Activated CD8-positive, alpha-beta T cell treated with anti-CD3 and anti-CD28 coated beads for 36 hours (primary cell): Measurements from ENCODE around the gene NRF1. TPM values are rescaled to one million over a fixed set of nuclear protein-coding genes. Genes with fewer than 3 reads are reported as not detected.

Source experiments
- ATAC-seq: fragments of 200-7000 bp; cut with Tn5 transposase; one replicate; pipeline ENCODE4 v1.10.0; 2021; ENCODE audit warnings: mild to moderate bottlenecking, moderate library complexity
- CTCF ChIA-PET: fragments of 350-600 bp; sonication (Branson Sonifier 250); formaldehyde crosslinking; loops from one replicate; lab custom pipeline; 2021; ENCODE audit warnings: antibody characterized with exemption; lab: Charles Lee
- POLR2A ChIA-PET: fragments of 350-600 bp; sonication (Branson Sonifier 250); formaldehyde crosslinking; loops from one replicate; lab custom pipeline; 2021; ENCODE audit warnings: antibody characterized with exemption; lab: Charles Lee
- DNase-seq: peaks from one replicate; pipeline ENCODE4 v3.0.0-alpha.2; 2020
- H3K27ac Mint-ChIP-seq: one replicate; pipeline ENCODE4 v1.8.0; 2021; ENCODE audit warnings: mild to moderate bottlenecking, mixed read lengths
- H3K27me3 Mint-ChIP-seq: one replicate; pipeline ENCODE4 v1.8.0; 2021; ENCODE audit warnings: mixed read lengths
- H3K36me3 Mint-ChIP-seq: one replicate; pipeline ENCODE4 v1.8.0; 2021; ENCODE audit warnings: low read depth, mixed read lengths
- H3K4me1 Mint-ChIP-seq: one replicate; pipeline ENCODE4 v1.8.0; 2021; ENCODE audit warnings: low read depth, mixed read lengths
- H3K4me3 Mint-ChIP-seq: one replicate; pipeline ENCODE4 v1.8.0; 2021; ENCODE audit warnings: mild to moderate bottlenecking, moderate library complexity, mixed read lengths
- H3K9me3 Mint-ChIP-seq: one replicate; pipeline ENCODE4 v1.8.0; 2021; ENCODE audit warnings: mixed read lengths
- intact Hi-C: fragments of 100-400 bp; cut with micrococcal nuclease; formaldehyde crosslinking; loops from one replicate; pipeline ENCODE4 v1.10.0; 2022
- total RNA-seq, 2 experiments: library from RNA; stranded (reverse); gene quantifications; one replicate each; pipeline ENCODE4 v1.2.3, GENCODE V29; 2021
- TF ChIP-seq, protein P1 (sequence below): fragments of 200-600 bp; IDR thresholded peaks from one replicate; pipeline ENCODE4 v1.8.0; 2022; ENCODE audit warnings: antibody characterized with exemption, mild to moderate bottlenecking

The NRF1 gene
- total RNA-seq, 2 experiments from 2014 or later: 23.3 to 23.9 TPM

GRCh38 chr7:129675521-129675920 lies 64.0 kb downstream of the NRF1 start:
- peaks cover 35% of the 10 kb centered on the region for H3K36me3 Mint-ChIP-seq
- ChIA-PET CTCF (no interaction called here), POLR2A (interaction anchor here (0.9 kb wide), 1 partner anchor 335 kb away, joined by 3 read pairs; no protein-coding TSS in a partner anchor)

DNA sequence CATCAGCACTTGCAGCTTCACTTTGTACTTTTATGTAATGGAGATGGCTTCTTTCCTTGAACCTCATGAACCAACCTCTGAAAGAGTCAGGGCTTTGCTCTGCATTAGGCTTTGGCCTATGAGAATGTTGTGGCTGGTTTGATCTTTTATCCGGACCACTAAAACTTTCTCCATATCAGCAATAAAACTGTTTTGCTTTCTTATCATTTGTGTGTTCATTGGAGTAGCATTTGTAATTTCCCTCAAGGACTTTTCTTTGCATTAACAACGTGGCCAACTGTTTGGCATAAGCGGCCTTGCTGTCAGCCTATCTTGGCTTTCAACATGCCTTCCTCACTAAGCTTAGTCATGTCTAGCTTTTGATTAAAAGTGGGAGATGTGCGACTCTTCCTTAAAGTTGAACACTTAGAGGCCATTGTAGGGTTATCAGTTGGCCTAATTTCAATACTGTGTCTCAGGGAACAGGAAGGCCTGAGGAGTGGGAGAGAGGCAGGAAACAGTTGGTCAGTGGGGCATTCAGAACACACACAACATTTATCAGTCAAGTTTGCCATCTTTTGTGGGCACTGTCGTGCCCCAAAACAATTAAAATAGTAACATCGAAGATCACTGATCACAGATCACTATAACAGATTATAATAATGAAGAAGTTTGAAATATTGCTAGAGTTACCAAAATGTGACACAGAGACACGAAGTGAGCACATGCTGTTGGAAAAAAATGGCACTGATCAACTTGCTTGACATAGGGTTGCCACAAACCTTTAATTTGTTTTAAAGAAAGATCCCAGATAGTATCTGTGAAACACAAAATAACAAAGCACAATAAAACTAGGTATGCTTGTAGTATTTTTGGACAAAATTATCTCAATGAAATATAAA lies 64.7 kb downstream of the NRF1 start:
- no peak overlapping the region for H3K27ac Mint-ChIP-seq
- DNase-seq (no peak), ATAC-seq (no peak)
- H3K36me3 Mint-ChIP-seq: peaks cover 35% of the 10 kb centered on the region
- H3K27me3 Mint-ChIP-seq: no peaks in the 10 kb centered on the region
- CTCF ChIA-PET: no interaction called here
- TF ChIP-seq, protein P1, sequence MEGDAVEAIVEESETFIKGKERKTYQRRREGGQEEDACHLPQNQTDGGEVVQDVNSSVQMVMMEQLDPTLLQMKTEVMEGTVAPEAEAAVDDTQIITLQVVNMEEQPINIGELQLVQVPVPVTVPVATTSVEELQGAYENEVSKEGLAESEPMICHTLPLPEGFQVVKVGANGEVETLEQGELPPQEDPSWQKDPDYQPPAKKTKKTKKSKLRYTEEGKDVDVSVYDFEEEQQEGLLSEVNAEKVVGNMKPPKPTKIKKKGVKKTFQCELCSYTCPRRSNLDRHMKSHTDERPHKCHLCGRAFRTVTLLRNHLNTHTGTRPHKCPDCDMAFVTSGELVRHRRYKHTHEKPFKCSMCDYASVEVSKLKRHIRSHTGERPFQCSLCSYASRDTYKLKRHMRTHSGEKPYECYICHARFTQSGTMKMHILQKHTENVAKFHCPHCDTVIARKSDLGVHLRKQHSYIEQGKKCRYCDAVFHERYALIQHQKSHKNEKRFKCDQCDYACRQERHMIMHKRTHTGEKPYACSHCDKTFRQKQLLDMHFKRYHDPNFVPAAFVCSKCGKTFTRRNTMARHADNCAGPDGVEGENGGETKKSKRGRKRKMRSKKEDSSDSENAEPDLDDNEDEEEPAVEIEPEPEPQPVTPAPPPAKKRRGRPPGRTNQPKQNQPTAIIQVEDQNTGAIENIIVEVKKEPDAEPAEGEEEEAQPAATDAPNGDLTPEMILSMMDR: no peak
- intact Hi-C loops: no loop called here
- H3K4me1 Mint-ChIP-seq: no peaks in the 10 kb centered on the region
- H3K4me3 Mint-ChIP-seq: no peak overlapping the region
- no peaks in the 10 kb centered on the region for H3K9me3 Mint-ChIP-seq
- POLR2A ChIA-PET: interaction anchor here (0.9 kb wide), 1 partner anchor 334 kb away, joined by 3 read pairs; no protein-coding TSS in a partner anchor

More at GRCh38 chr7:129675521-129675920, 64.0 kb downstream of the NRF1 start:
- TF ChIP-seq, protein P1: no peak
- no peaks in the 10 kb centered on the region for H3K4me1 Mint-ChIP-seq
- no peaks in the 10 kb centered on the region for H3K9me3 Mint-ChIP-seq
- H3K27me3 Mint-ChIP-seq: no peaks in the 10 kb centered on the region
- no peak overlapping the region for H3K4me3 Mint-ChIP-seq
- no peak overlapping the region for H3K27ac Mint-ChIP-seq
- intact Hi-C loops: no loop called here
- DNase-seq (no peak), ATAC-seq (no peak)

- Mint-ChIP-seq H3K27me3 (no peaks in the 10 kb centered on the region), H3K4me1 (no peaks in the 10 kb centered on the region), H3K27ac (no peak overlapping the region), H3K9me3 (no peaks in the 10 kb centered on the region), H3K4me3 (no peak overlapping the region), H3K36me3 (peaks cover 40% of the 10 kb centered on the region)
- ChIA-PET CTCF (no interaction called here), POLR2A (no interaction called here)
- TF ChIP-seq, protein P1: no peak
- no peak for ATAC-seq
- no peak for DNase-seq
- intact Hi-C loops: no loop called here
Measured at GRCh38 chr7:129677796-129678195, 66.3 kb downstream of the NRF1 start.

DNA sequence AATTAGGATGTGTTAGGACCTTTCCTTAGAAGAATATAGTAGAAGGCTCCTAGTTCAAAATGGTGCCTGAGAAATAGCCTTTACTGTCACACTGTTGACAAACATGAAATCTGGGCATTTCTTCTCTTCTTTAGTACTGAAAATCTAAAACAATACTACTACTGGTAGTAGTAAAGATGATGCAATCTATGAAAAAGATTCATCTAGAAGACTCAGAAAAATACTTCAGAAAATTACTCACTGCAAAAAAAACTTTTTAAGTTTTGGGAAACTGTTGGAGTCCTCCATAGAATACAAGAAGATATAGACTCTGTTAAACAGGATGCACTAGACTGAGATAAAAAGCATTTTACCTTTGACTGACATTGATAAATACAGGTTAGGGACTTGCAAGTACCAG lies 67.1 kb downstream of the NRF1 start:
- Mint-ChIP-seq H3K27ac (no peak overlapping the region), H3K9me3 (no peaks in the 10 kb centered on the region), H3K36me3 (peaks cover 42% of the 10 kb centered on the region), H3K4me1 (no peaks in the 10 kb centered on the region), H3K27me3 (no peaks in the 10 kb centered on the region), H3K4me3 (no peak overlapping the region)
- ChIA-PET POLR2A (no interaction called here), CTCF (no interaction called here)
- intact Hi-C loops: no loop called here
- DNase-seq (no peak), ATAC-seq (no peak)
- TF ChIP-seq, protein P1: no peak

- intact Hi-C loops: no loop called here
- Mint-ChIP-seq H3K36me3 (peaks cover 34% of the 10 kb centered on the region), H3K4me3 (no peak overlapping the region), H3K27me3 (no peaks in the 10 kb centered on the region), H3K9me3 (no peaks in the 10 kb centered on the region), H3K4me1 (no peaks in the 10 kb centered on the region), H3K27ac (no peak overlapping the region)
- ChIA-PET POLR2A (no interaction called here), CTCF (no interaction called here)
- DNase-seq (no peak), ATAC-seq (no peak)
- TF ChIP-seq, protein P1: no peak
Measured at GRCh38 chr7:129680400-129680799, 68.9 kb downstream of the NRF1 start.
